ENCODE results near the gene NOS1AP.

DNA sequence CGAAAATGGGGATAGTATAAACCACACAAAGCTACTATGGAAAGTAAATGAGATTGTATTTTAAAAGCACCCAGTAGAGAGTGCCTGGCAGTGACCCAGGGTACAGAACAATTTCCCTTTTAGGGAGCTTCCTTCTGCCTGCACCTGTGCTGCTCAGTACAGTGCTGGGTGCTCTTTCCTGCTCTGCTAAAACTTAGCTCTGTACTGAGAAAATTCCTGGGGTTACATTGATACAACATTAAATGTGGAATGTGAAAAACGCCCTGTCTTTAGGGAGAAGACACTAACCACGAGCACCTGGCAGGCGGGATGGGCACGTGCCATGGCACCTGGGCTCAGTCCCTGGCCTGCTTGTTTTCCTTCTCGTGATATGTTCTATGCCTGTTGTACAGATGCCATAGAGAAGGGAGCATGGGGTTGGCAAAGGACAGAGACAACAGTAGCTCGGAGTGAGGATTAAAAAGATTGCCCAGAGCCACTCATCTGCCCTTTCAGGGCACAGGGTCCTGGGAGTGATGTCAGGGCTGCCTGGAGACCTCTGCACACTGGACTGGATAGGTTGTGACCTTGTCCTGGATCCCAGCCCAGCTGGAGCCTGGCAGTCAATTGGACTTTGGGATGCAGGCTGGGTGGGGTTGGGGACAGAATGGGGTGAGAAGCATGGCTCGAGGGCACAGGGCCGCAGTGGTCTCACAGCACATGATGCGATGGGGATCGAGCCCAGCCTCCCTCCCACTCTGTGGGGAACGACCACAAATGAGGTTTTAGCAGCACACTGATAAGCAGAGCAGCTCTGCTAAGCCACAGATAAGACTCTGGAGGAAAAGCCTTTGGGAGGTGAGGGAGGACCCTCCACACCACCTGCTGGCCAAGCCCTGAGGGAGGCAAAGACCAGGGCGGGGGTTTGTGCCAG lies 302.9 kb downstream of the NOS1AP start:
- TF ChIP-seq, protein P1, sequence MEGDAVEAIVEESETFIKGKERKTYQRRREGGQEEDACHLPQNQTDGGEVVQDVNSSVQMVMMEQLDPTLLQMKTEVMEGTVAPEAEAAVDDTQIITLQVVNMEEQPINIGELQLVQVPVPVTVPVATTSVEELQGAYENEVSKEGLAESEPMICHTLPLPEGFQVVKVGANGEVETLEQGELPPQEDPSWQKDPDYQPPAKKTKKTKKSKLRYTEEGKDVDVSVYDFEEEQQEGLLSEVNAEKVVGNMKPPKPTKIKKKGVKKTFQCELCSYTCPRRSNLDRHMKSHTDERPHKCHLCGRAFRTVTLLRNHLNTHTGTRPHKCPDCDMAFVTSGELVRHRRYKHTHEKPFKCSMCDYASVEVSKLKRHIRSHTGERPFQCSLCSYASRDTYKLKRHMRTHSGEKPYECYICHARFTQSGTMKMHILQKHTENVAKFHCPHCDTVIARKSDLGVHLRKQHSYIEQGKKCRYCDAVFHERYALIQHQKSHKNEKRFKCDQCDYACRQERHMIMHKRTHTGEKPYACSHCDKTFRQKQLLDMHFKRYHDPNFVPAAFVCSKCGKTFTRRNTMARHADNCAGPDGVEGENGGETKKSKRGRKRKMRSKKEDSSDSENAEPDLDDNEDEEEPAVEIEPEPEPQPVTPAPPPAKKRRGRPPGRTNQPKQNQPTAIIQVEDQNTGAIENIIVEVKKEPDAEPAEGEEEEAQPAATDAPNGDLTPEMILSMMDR (IDR thresholded peaks at IDR 0.05) = no peak
- TF ChIP-seq POLR2A (IDR thresholded peaks at IDR 0.05) = no peak

Measured in vagina (tissue), 2 donors.